Pancreas (tissue), 10 donors: Measurements from ENCODE around the gene RAP1A. TPM values are rescaled to one million over a fixed set of nuclear protein-coding genes. Genes with fewer than 3 reads are reported as not detected.
"Not testable (repeated sequence)": the region's sequence is repeated elsewhere in the genome, so short reads cannot be mapped to it uniquely, and the experiment has no call there.

Source experiments
- ATAC-seq, 4 donors: fragments of 200-7000 bp; cut with Tn5 transposase; one replicate each; pipeline versions ENCODE4 v1.8.0 to v1.9.1; 2020; ENCODE audit warnings: mild to moderate bottlenecking in 4 of 4, moderate library complexity in 4 of 4
- DNase-seq, 6 donors: peaks; one replicate each; pipeline ENCODE4 v3.0.0-alpha.2; 2020
- FAIRE-seq: peaks from 2 replicates; lab custom pipeline; 2012; peaks lifted over from hg19 to GRCh38; lab: Jason Lieb, UNC
- H3K27ac ChIP-seq, 4 donors: fragments of 200-600 bp; sonication (generic); 1 replicate in 3 of 4; 2 replicates in 1 of 4; pipeline versions ENCODE4 v1.5.0 to v1.8.0; 2020
- H3K27me3 ChIP-seq, 4 donors: fragments of 200-600 bp; one replicate each; pipeline ENCODE4 v1.8.0; 2021
- H3K36me3 ChIP-seq, 3 donors: fragments of 200-600 bp; sonication (generic) in 1 of 3; one replicate each; pipeline versions ENCODE4 v1.5.0 to v1.8.0; 2020 to 2021
- H3K4me1 ChIP-seq, 3 donors: fragments of 200-600 bp; one replicate each; pipeline ENCODE4 v1.8.0; 2021
- H3K4me3 ChIP-seq, 4 donors: fragments of 200-600 bp; sonication (generic) in 2 of 4; one replicate each; pipeline versions ENCODE4 v1.5.0 to v1.8.0; 2020 to 2021
- H3K9me3 ChIP-seq, 4 donors: fragments of 200-600 bp; one replicate each; pipeline ENCODE4 v1.8.0; 2021
- WGBS, 2 donors: extraction: QIAGEN DNeasy Blood & Tissue Kit; methylation state at CpG; one replicate each; pipeline ENCODE4 v1.1.7; 2013; 5-methylcytosine and 5-hydroxymethylcytosine counted together
- intact Hi-C, 3 donors: fragments of 100-400 bp; cut with DNase I; formaldehyde crosslinking; loops; one replicate each; pipeline versions ENCODE4 v1.11.1 to v1.14.2; 2022
- polyA plus RNA-seq, 2 donors: library from polyadenylated mRNA; stranded (reverse); fragments of 200-250 nt; gene quantifications; one replicate each; pipeline ENCODE4 v1.2.3, GENCODE V29; 2013
- total RNA-seq, 6 donors: library from RNA; stranded (reverse); fragmentation: NEBNext Ultra II Directional in 4 of 6; extraction: Animal tissue kit (Norgen Biotek cat#: 25700) in 4 of 6; gene quantifications; one replicate each; pipeline versions ENCODE4 v1.2.1 to v1.2.4, GENCODE V29; 2021 to 2023
- TF ChIP-seq, protein P1 (sequence below), 4 donors: fragments of 200-600 bp; sonication (generic) in 3 of 4; IDR thresholded peaks; one replicate each; pipeline versions ENCODE4 v1.5.0 to v1.8.0; 2021; ENCODE audit warnings: antibody characterized with exemption in 4 of 4
- donor health status: healthy with polysubstance abuse.
- donor health status: DM: no; HTN: no; CAD: no; lungs with moderate emphysema.
- donor health status: DM: no; HTN: no; CAD: no.
- donor health status: control.
- donor health status: control.
- donor health status: Bipolar disorder and iron deficiency.
- donor health status: DM: yes; HTN: yes; CAD: no.
- donor health status: DM: no; HTN: no; CAD: no.
- donor health status: DM: no; HTN: no; CAD: no.
- donor health status: DM: yes; HTN: yes; CAD: no.

Gene RAP1A
- total and polyA plus RNA-seq, 8 donors = 17.0 to 35.1 (median 21.5) TPM

DNA sequence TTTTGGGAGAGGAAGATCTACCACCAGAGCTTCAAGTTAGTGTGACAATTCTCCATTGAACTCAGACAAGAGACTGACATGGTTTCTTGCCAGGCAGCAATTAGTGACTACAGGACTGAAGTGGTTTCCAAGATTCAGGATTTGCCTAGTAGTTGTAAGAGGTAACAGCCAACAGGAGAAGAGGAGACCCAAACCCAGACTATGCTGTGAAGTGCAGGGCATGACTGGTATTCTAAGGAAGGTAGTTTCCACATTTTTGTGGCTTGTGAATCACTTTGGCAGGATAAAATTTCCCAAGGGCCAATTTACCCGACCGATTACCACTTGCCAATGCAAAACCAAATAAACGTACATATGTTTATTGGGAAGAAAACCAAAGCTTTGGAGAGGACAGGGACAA lies 14.7 kb upstream of the RAP1A start:
- no peaks in the 10 kb centered on the region for H3K9me3 ChIP-seq
- H3K27ac ChIP-seq = no peak overlapping the region
- WGBS, 2 donors = 78 to 82% methylated on average over 3 of the region's 3 CpGs
- FAIRE-seq = no peak
- ATAC-seq = no peak
- H3K4me3 ChIP-seq = no peak overlapping the region
- TF ChIP-seq, protein P1, sequence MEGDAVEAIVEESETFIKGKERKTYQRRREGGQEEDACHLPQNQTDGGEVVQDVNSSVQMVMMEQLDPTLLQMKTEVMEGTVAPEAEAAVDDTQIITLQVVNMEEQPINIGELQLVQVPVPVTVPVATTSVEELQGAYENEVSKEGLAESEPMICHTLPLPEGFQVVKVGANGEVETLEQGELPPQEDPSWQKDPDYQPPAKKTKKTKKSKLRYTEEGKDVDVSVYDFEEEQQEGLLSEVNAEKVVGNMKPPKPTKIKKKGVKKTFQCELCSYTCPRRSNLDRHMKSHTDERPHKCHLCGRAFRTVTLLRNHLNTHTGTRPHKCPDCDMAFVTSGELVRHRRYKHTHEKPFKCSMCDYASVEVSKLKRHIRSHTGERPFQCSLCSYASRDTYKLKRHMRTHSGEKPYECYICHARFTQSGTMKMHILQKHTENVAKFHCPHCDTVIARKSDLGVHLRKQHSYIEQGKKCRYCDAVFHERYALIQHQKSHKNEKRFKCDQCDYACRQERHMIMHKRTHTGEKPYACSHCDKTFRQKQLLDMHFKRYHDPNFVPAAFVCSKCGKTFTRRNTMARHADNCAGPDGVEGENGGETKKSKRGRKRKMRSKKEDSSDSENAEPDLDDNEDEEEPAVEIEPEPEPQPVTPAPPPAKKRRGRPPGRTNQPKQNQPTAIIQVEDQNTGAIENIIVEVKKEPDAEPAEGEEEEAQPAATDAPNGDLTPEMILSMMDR (IDR thresholded peaks at IDR 0.05) = no peak
- no peaks in the 10 kb centered on the region for H3K27me3 ChIP-seq
- H3K4me1 ChIP-seq = no peaks in the 10 kb centered on the region
- H3K36me3 ChIP-seq = no peaks in the 10 kb centered on the region
- no peak for DNase-seq
- intact Hi-C loops = no loop called here

- Histone ChIP-seq H3K27me3 (no peaks in the 10 kb centered on the region), H3K36me3 (no peaks in the 10 kb centered on the region), H3K4me1 (no peaks in the 10 kb centered on the region), H3K27ac (no peak overlapping the region), H3K9me3 (no peaks in the 10 kb centered on the region), H3K4me3 (no peak overlapping the region)
- DNase-seq (no peak), FAIRE-seq (no peak), ATAC-seq (peak in 2 of 4 donors; percentile 41 to 58)
- intact Hi-C loops = no loop called here
- TF ChIP-seq, protein P1 (IDR thresholded peaks at IDR 0.05) = no peak
These were observed 14.0 kb upstream of the RAP1A start for GRCh38 chr1:111605576-111605975.

GRCh38 chr1:111606457-111607215 lies 13.0 kb upstream of the RAP1A start:
- H3K4me1 ChIP-seq, H3K27ac ChIP-seq, FAIRE-seq, H3K9me3 ChIP-seq, intact Hi-C loops, H3K36me3 ChIP-seq, H3K27me3 ChIP-seq, H3K4me3 ChIP-seq: not testable (repeated sequence)
- peak in 1 of 4 donors; percentile 20 for ATAC-seq
- WGBS, 2 donors = 64 to 69% methylated on average over 6 of the region's 8 CpGs
- DNase-seq = peak in 1 of 6 donors; percentile 28

DNA sequence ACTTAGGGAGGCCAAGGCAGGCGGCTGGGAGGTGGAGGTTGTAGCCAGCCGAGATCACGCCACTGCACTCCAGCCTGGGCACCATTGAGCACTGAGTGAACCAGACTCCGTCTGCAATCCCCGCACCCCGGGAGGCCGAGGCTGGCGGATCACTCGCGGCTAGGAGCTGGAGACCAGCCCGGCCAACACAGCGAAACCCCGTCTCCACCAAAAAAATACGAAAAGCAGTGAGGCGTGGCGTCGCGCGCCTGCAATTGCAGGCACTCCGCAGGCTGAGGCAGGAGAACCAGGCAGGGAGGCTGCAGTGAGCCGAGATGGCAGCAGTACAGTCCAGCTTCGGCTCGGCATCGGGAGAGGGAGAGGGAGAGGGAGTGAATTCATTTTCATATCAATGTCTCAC lies 11.1 kb upstream of the RAP1A start:
- ATAC-seq, H3K27me3 ChIP-seq, FAIRE-seq, H3K36me3 ChIP-seq, intact Hi-C loops, H3K4me1 ChIP-seq, H3K27ac ChIP-seq, H3K9me3 ChIP-seq, H3K4me3 ChIP-seq: not testable (repeated sequence)
- peak in 1 of 6 donors; percentile 23 for DNase-seq
- 94% methylated on average over 17 to 23 of the region's 24 CpGs for WGBS, 2 donors

- 62 to 67% methylated on average over 2 of the region's 2 CpGs for WGBS, 2 donors
- ATAC-seq (no peak), DNase-seq (no peak), FAIRE-seq (no peak)
- H3K27ac ChIP-seq = no peak overlapping the region
- no peaks in the 10 kb centered on the region for H3K27me3 ChIP-seq
- H3K4me1 ChIP-seq = no peaks in the 10 kb centered on the region
- no peaks in the 10 kb centered on the region for H3K36me3 ChIP-seq
- intact Hi-C loops = no loop called here
- TF ChIP-seq, protein P1 (IDR thresholded peaks at IDR 0.05) = no peak
- no peaks in the 10 kb centered on the region for H3K9me3 ChIP-seq
- H3K4me3 ChIP-seq = no peak overlapping the region
These were observed 7.6 kb upstream of the RAP1A start for GRCh38 chr1:111611986-111612385.
